Stimulated activated CD8-positive, alpha-beta memory T cell treated with anti-CD3 and anti-CD28 coated beads, Interleukin-4, amount 100 ng/mL, for 4 hours (primary cell): ENCODE measurements around the gene C17orf50.

Source experiments
- DNase-seq, 2 donors: peaks; one replicate each; pipeline ENCODE4 v3.0.0-alpha.2; 2020; ENCODE audit warnings: low read depth in 2 of 2, low spot score in 1 of 2

The C17orf50 gene

DNA sequence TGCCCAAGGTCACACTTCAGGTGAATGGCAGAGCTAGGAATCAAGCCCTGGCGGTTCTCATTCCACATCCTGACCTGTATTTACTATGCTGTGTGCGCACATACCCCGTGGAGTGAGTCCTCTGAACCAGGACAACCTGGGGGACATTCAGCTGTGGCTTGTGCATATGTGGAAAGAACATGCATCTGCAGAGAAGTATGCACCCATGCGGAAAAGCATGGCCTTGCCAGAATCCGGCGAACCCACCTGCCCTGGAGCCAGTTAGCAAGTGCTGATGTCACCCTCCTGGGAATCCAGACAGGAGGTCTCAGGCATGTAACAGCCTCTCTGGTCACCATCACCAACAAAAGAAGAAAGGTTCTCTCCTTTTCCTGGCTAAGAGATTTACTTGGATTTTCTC lies 27.3 kb upstream of the C17orf50 start:
- no peak for DNase-seq

DNA sequence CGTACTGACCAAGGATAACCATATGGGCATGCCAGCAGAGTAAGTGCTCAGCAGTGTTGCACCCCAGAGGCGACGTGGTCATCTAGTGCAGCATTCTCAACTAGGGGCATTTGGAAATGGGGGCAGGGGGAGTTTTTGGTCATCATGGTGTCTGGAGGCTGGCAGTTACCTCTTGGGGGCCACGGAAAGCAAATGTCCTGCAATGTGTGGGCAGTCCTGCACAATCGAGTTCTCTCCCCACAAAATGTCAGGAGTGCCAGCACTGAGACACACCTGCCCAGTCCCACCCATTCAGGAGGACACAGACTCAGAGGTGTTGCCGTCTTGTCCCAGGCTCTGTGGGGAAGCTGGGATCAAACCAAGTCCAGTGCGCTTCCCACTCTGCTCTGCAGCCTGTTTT lies 26.3 kb upstream of the C17orf50 start:
- no peak for DNase-seq

DNA sequence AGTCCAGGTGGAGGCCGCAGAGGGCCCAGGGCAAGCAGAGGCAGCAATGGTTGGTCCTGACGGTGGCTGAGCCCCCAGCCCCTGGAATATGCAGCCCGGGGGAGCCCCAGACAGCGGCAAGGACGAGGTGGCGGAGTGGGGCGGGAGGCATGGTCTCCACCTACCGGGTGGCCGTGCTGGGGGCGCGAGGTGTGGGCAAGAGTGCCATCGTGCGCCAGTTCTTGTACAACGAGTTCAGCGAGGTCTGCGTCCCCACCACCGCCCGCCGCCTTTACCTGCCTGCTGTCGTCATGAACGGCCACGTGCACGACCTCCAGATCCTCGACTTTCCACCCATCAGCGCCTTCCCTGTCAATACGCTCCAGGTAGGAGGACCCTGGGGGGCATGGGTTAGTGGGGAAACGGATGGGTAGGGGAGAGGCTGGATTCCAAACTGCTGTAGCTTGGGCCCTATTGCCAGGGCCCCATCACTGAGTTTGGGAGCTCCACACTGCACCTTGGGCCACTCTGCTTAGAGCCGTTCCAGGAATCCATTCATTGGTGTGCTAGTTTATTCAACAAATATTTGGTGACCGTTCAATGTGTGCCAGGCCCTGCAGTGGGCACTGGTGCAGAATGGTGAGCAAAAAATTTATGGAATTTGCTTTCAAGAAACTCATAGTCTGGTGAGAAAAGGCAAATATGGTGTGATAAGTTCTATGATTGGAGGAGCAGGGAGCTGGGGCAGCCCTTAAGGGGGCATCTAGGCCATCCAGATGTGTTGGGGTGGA lies 25.5 kb upstream of the C17orf50 start:
- DNase-seq: no peak

DNA sequence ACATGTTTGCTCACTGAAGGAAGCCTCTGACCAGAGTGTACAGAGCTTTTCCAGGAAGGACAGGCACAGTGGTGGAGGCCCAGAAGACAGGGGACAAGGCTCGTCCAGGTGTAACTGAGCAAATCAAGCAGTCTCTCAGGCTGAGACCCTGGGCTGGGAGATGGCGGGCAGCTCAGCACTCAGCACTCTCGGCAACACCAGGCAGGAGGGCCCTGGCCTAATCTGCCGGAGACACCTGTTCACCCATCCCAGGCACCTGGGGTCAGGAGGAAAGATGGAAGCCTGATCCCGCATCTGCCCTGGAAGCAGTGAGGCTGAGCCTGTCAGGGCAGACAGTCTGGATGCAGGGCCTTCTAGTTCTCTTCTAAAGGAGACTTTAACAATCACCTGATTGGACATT lies 24.5 kb upstream of the C17orf50 start:
- DNase-seq: no peak

DNA sequence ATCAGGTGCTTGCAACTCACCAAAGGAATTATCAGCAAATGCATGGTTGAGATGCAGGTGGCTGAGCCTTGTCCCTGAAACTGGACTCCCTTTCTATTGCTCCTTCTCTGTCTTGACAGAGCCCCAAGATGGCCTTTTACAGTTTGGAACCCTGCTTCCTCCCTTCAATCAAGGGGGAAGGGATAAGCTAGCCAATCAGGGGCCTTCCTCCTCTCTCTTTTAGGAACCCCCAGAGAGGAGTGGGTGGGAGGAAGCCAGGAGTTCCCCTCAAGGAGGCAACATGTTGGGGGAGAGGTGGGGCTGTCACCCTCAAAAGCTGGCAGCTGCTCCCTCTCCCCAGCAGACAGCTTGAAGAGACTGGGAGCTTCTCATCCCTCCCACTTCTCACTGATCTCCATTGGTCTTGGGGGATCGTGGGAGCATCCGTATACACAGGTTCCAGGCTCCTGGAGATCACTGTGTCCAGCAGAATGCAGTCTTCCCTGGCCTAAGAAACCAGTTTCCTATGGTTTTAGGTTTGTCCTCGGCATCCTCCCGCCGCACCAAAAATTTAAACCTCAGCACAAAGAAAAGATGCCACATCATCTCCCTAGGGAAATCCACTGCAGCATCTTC lies 22.1 kb upstream of the C17orf50 start:
- DNase-seq: no peak

DNA sequence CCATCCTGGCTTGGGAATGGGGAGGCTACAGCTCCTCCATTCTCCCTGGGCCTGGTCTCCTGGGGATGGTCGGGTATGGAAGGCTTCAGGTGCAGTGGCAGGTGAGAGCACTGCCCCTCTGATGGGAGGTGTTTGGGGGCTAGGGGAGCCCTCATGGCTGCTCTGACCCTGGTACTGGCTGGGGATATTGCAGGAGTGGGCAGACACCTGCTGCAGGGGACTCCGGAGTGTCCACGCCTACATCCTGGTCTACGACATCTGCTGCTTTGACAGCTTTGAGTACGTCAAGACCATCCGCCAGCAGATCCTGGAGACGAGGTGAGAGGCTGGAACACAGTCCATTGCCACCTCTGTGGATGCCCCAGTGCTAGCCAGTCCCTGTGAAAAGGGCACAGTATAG lies 20.5 kb upstream of the C17orf50 start:
- no peak for DNase-seq

DNA sequence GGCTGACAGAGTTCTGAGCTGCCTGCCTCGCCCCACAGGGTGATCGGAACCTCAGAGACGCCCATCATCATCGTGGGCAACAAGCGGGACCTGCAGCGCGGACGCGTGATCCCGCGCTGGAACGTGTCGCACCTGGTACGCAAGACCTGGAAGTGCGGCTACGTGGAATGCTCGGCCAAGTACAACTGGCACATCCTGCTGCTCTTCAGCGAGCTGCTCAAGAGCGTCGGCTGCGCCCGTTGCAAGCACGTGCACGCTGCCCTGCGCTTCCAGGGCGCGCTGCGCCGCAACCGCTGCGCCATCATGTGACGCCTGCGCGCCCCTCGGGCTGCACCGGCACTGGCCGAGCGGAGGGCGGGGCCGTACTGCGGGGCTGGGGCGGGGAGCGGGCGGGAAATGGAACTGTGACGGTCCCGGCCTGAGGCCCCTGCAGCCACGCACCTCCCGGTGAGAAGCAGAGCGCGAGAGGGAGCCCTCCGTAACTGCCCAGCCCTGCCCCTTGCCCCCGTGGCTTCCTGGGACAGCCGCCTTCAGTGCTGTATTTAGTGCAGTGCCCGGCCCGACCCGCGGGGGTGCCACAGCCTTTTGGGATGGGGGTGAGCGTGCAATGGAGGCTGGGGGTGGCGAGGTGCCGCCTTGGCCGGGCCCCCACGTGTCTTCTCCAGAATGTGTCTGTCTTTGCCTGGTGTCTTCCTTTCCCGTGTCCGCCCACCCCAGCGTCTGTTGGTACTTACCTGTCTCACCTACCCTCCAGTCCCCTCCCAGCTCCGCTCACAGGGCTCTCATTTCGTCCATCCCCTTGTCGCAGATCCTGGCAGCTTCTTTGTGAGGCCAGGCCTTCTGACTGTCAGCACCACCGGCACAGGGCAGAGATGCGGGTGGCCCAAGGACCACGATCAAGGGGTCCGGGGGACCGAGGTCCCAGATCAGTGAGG lies 19.4 kb upstream of the C17orf50 start:
- no peak for DNase-seq

DNA sequence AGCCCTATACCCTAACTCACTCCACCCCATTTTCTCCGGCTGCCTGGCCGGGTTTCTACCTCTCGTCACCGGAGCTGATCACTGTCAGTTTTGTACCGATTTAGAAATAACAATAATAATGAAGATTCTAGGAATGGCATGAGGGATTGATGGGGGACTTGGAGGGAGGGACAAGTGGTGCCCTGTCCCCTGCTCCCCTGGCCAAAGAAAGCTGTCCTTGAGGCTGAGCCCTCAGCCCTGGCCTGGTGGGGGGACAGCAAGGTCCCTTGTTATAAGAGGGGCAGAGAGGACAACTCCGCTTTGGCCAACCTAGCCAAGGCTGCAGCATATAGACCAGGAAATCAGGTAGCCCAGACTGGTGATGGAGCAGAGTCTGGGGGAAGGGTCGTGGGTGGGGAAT lies 18.2 kb upstream of the C17orf50 start:
- DNase-seq: no peak

DNA sequence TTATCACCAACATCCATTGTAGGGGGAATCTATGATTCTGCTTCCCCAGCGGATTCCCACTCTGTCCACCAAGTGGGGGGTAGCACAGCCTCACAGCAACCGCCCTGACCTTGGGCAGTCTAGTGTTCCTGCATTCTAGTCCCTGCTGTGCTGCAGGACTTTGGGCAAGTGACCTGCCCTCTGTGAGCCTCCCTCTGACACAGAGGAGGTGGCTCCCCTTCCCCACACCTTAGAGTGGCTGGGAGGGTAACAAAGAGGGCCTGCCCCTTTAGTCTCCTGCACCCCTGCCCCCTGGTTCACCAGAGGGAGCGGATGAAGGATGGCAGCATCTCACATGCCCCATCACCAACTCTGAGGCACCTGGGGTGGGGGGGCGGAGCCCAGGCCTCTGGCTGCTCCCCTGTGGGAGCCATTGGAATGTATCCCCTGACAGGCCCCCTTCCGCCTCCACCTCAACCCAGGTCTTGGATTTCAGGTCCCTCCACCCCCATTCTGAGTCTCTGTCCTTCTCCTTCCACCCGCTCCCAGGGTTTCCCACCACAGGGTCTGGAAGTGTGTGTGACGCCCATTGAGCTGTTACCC lies 17.7 kb upstream of the C17orf50 start:
- no peak for DNase-seq

DNA sequence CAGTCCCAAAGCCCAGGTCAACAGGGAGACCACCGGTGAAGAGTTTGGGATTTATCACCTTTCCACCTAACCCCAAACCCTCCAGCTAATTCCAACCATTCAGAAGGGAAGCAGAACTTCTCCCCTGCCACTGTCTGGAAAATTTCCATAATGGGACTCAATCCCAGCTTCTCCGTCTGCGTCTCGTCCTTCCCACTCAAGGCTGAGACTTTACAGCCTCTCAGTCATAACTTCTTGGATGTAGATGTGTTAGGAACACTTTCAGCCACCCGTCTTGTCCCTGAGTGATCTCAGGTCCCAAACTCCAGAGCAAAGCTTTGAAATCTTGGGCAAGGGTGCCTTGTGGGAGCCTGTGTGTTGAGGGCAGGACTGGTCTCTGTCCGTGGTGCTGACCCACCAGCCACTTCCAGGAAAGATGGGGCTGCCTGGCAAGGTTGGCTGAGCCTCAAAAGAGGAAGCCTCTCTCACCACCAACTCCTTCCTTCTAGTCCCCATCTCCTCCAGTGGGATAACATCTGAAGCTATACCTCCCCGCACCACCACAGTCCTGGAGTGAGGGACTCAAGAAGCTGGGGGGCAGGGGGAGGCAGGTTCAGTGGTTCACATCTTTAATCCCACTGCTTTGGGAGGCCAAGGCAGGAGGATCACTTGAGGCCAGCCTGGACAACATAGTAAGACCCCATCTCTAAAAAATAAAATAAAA lies 16.9 kb upstream of the C17orf50 start:
- DNase-seq: no peak

DNA sequence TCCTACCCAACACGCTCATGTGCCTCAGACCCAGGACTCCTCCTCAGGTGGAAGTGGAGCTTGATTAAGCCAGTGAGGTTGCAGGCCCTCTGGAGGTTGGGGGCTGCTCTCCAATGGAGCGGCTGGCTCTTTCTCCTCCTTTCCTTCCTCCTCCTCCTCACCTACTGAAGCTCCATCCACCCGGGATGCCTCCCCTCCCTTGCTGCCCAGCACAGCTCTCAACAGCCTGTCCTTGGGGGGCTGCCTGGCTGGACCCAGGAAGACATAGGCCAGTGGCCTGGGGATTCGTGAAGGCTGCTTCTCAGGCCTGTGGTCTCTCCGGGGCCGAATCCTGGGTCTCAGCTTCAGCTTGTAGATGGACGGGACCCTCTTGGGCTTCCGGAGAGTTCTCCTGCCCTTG lies 15.9 kb upstream of the C17orf50 start:
- no peak for DNase-seq

DNA sequence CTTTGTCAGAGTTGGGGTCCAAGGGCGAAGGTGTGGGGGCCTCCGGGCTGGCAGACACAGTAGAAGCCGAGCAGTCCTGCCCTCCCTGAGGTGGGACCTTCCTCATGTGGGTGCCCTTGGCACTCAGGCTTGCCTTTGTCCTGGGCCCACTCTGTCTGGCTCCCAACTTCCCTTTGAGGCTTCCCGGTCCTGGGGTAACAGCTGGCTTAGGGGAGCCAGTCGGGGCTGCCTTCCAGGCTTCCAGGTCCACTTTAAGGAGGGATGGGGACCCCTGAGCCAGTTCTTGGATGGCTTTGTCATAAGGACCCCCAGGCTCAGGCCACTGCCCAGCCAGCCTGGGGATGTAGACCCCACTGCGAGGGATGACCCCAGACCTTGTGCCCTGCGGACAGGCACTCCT lies 15.4 kb upstream of the C17orf50 start:
- no peak for DNase-seq

DNA sequence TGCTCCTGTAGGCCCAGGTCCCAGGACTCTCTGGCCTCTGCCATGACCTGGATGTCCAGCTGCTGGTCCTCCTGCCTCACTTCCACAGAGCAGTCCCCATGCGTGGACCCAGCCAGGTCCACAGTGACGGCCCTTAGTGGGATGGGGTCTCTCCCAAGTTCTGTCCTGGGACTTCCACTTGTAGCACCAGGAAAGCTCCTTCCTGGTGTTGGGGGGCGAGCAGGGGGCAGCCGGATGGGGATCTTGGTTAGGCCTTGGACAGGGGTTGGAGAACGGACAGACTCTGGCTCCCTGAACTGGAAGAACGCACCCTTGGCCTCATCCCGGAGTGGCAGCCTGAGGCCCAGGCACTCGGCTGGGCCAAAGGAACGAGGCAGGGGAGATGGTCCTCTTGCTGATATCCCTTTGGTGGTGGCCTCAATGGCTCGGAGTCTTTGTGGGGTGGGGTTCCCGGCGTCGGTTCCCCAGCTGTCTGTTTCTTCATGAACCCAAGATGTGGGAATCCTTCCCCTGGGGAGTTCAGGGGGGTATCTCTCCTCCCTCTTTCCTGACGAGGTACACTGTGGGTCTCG lies 14.9 kb upstream of the C17orf50 start:
- no peak for DNase-seq

DNA sequence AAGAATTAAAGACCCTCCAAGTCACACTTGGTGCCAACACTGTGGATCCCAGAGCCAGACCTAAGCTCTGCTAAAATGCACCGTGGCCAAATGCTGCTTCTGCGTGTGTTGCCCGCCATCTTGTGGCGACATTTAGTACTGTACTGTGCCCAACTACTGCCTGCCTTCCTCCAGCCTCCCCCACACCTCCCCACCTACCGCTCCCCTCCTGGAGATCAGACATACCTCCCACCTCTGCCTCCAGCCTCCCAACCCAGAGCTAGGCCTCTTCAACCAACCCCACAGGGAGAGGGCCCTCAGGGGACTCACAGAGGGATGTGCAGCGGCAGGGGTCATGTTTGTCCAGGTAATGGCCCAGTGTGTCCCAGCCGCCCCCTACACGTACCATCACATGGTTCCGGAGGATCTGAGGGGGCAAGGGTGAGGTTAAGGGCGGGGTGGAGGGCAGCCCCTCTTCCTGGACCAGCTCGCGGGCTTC lies 13.1 kb upstream of the C17orf50 start:
- peak; percentile 49 to 61 for DNase-seq

DNA sequence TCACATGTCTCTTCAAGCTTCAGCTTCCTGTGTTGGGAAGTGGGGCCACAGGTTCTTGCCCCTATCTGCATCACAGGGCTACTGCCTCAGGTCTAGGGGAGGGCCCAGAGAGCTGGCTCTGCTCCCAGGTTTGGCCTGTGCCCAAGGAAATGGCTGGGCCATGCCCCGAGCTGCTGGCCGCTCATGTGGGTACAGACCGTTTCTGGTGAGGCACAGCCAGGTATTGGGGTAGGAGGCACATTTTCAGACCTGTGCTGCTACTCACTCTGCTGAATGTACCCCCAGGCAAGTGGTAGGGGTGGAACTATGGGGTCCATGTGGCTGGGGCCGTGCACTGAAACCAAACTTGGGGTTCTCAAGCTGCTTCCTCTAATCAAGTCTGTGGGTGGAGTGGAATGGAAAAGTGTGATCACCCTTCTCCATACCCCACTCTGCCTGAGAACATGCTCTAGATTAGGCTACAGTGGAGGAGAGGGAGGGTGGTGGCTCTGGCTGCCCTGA lies 12.3 kb upstream of the C17orf50 start:
- no peak for DNase-seq

DNA sequence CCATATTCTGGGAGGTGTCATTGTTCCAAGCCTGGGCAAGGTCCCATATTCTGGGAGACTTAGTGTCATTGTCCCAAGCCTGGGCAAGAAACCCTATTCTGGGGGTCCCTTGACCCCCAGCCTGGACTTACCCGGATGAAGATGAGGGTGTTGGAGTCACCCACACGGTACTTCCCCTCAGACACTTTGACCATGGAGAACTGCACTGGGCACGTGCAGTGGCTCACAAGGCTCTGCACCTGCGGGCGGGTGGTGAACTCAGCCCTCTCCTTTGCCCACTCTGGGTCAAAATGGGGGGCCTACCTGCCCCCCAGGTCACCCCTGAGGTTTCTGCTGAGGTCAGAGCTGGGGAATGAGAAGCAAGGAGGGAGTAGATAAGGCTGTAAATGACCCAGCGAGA lies 11.7 kb upstream of the C17orf50 start:
- no peak for DNase-seq

DNA sequence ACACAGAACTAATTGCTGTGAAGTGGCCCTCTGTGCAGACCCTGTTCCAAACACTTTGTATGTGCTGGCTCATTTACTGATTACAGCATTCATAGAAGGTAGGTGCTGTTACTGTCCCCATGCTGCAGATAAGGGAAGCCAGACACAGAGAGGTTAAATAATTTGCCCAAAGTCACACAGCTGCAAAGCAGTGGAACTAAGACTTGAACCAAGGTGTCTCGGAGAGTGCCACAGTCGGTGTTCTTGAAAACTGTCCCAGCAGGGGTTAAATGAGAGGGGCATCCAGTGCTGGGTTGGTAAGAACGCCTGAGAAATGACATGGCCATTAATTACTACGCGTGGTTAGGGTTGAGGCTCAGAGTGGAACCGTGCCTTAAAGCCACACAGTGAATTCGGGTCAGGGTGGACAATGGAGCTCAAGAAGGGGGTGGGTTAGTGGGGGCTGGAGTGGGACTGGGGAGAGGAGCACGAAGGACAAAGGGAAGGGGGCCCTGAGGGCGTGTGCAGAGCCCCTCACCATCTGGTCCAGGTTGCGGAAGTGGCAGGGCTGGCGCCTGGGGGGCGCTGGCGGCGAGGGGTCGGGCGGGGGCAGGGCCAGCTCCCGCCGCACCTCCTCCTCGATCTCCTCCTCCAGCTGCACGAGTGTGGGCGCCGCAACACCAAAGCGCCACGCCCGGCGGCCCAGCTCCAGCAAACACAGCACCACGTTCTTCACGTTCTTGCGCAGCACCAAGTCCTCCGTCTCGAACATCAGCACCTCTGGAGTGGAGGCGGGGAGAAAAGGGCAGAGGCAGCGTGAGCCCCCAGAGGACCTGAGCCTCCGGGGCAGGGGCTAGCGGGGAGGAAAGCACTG lies 10.9 kb upstream of the C17orf50 start:
- DNase-seq: no peak

DNA sequence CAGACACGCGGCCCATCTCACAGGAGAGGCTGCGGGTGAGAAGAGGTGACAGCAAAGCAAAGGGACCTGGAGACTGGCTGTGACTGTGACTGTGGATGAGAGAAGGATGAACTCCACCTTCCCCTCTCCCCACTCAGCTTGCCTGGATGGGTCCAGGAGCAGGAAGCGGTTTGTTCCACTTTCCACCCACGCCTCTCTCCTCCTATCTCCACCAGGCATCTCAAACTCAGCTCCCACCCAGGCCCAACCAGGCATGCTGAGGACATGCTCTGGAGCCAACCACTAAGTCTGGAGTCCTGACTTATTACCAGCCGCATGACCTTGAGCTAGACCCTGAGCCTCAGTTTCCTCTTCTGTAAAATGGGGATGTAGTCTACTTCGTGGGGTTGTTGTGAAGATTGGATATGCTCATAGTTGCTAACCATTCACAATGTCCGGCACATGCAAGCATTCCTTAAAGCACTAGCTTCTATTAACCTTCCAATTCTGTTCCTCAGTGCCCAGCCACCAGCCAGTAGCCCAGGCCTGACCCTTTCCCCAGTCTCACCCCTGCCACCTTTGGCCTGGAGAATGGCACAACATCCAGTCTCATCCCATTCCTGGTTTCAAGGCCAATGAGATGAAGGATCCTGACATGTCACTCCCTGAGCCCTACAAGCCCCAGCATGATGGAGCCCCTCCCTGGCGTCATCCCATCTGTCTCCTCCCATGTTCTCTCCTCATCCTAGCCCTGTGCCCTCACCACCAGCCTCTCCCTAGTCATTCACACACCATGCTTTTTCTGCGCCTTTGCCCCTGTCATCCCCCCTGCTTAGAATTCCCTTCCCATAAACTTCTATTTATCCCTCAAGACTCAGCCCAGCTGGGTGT lies 9.9 kb upstream of the C17orf50 start:
- DNase-seq: no peak
